Superior temporal gyrus (tissue), 1 donor: ENCODE measurements around the gene HOMER3.
"Not testable (repeated sequence)": the region's sequence is repeated elsewhere in the genome, so short reads cannot be mapped to it uniquely, and the experiment has no call there.

Experiments used
- DNase-seq: peaks from one replicate; pipeline ENCODE4 v3.0.0-alpha.2; 2016; ENCODE audit errors: extremely low spot score

HOMER3 gene

GRCh38 chr19:18954094-18954493, 13.1 kb upstream of the HOMER3 start:
- DNase-seq = no peak

- DNase-seq = not testable (repeated sequence)
These were observed 11.5 kb upstream of the HOMER3 start for GRCh38 chr19:18952364-18953003.

- DNase-seq = no peak
These were observed 10.8 kb upstream of the HOMER3 start for GRCh38 chr19:18951721-18952281.

- DNase-seq = no peak
These were observed 8.8 kb upstream of the HOMER3 start for GRCh38 chr19:18949858-18950257.

GRCh38 chr19:18948976-18949356, 7.9 kb upstream of the HOMER3 start:
- no peak for DNase-seq

- no peak for DNase-seq
These were observed 7.3 kb upstream of the HOMER3 start for GRCh38 chr19:18948075-18948975.

- no peak for DNase-seq
These were observed 5.9 kb upstream of the HOMER3 start for GRCh38 chr19:18946918-18947317.

GRCh38 chr19:18946335-18946734, 5.3 kb upstream of the HOMER3 start:
- DNase-seq = no peak

GRCh38 chr19:18945297-18945696, 4.3 kb upstream of the HOMER3 start:
- no peak for DNase-seq

- DNase-seq = no peak
These were observed 2.4 kb upstream of the HOMER3 start for GRCh38 chr19:18943465-18943864.

GRCh38 chr19:18942692-18943091, 1.7 kb upstream of the HOMER3 start:
- DNase-seq = no peak

- DNase-seq = peak; percentile 5
These were observed 774 bp upstream of the HOMER3 start for GRCh38 chr19:18941628-18942354.

- DNase-seq = peak; percentile 6
These were observed 872 bp downstream of the HOMER3 start for GRCh38 chr19:18939922-18940768.

- DNase-seq = no peak
These were observed 1.9 kb downstream of the HOMER3 start for GRCh38 chr19:18939163-18939562.

GRCh38 chr19:18933297-18933696, 7.7 kb downstream of the HOMER3 start:
- no peak for DNase-seq

- DNase-seq = no peak
These were observed 8.7 kb downstream of the HOMER3 start for GRCh38 chr19:18932216-18932841.

- no peak for DNase-seq
These were observed 9.5 kb downstream of the HOMER3 start for GRCh38 chr19:18931316-18932162.

- DNase-seq = no peak
These were observed 11.7 kb downstream of the HOMER3 start for GRCh38 chr19:18929311-18929710.

GRCh38 chr19:18928018-18928805, 12.8 kb downstream of the HOMER3 start:
- DNase-seq = no peak
